ENCODE measurements around the gene SERP2. TPM values are rescaled to one million over a fixed set of nuclear protein-coding genes. Genes with fewer than 3 reads are reported as not detected.

Gene SERP2
- polyA plus RNA-seq, 3 donors: 9.6 to 12.2 (median 11.8) TPM

DNA sequence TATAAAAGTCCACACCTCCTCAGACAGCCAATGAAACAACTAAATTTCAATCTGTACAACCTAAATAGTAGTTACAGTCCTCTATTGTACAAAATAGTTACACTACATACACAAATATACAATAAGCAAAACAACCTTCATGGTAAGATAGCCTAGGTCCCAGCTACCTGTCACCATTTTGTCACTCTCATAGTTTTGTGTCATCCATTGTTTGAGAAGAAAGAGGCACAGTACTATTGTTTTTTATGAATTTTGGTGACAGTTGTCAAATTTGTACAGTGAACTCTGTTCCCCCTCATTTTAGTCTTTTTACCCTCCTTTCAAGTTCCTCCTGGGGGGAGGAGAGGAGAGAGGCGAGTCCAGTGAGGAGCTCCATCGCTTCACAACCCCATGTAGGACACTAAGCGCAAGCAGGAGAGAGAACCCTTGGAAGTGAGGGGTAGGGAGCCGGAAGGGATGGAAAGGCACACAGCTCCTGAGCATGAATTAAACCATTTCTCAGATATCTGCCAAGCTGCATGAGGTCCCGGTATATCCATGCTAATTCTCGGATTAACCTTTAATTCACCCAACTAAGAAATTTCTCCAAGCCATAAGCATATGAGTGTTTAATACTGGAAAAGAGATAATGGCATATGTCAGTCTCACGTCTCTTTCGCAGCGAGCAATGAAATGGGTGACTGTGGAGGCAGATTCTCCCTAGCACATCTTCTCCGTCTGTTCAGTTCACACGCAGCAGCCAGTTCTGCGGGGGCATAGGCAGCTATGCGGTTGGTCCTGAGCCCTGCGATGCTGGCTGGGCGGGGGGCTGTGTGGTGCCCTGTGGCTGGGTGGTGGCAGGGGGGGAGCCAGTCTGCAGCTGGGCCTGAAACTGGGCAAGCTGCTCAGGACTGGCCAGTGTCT is 60.5 kb downstream of the SERP2 start:
- no peak for DNase-seq

DNA sequence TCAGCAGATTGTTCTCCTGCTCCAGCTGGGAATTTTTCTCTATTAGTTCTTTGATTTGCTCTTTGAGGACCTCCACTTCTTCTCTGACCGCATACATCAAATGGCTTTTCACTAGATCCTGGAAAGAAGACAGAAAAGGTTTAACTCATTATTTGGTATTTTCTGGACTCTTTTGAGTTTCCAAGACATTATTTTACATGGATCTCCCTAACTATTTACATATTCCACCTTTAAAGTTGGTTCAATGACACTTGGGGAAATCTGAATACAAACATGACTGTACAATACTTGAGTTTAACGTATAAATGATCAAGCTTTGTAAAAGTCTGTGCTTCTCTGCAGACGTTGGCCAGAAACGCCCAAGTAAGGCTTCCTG is 61.1 kb downstream of the SERP2 start:
- no peak for DNase-seq

DNA sequence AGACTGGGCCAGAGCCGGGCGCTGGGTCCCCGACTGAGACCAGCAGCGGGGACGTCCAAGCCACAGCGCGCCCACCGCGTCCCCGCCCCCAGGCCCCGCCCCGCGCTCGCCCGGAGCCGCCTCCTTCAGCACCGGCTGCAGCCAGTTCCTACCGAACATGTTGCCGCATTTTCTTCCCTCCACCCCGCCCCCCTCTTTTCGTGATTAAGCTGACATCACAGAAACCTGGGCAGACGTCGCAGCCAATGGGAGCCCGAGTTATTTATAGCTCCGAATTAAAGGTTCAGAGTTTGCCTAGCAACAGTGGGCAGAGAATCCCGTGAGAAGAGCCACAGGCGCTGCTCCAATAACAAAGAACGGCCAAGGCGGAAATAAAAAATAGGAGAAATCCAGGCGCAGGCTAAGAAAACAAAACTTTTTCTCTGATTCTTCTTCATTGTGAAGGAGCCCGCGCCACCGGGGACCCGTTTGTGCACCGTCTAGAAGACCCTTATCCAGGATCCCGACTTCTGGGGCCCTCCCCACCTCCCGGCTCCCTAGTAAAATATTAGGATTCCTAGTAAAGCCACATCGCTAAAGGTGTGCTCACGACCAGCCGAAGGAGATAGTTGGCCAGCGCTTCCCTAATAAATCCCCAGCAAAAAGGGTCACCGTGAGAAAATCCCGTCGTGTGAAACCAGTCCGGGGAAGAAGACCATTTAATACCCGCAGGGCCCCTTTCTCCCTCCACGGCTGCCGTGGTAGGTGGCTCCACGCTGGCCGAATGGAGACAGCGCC is 61.7 kb downstream of the SERP2 start:
- peak; percentile 100 for DNase-seq

DNA sequence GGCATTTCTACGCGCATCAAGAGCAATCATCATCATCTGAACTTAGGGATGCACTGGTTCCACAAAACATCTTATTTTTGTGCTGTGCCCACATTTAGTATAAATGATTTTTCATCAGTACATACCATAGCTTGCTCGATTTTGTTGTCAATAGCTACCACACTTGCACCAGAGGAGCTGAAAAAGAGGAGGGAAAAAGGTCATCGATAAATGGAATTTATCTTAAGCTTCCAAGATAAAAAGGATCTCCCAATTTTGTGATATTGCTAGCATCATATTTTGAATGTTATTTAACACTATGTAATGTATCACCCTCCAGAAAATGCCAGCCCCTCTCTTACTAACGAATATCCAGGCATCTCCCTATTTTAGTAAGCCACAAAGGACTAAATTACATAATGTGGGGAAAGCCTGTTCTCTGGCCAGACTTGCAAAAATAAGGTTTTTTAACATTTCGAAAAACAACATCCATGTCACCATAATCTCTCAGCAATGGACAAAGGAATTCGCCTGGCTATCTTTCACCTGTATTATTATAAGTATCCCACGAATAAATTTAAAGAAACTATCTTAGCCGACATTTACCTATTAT is 62.4 kb downstream of the SERP2 start:
- DNase-seq: no peak

DNA sequence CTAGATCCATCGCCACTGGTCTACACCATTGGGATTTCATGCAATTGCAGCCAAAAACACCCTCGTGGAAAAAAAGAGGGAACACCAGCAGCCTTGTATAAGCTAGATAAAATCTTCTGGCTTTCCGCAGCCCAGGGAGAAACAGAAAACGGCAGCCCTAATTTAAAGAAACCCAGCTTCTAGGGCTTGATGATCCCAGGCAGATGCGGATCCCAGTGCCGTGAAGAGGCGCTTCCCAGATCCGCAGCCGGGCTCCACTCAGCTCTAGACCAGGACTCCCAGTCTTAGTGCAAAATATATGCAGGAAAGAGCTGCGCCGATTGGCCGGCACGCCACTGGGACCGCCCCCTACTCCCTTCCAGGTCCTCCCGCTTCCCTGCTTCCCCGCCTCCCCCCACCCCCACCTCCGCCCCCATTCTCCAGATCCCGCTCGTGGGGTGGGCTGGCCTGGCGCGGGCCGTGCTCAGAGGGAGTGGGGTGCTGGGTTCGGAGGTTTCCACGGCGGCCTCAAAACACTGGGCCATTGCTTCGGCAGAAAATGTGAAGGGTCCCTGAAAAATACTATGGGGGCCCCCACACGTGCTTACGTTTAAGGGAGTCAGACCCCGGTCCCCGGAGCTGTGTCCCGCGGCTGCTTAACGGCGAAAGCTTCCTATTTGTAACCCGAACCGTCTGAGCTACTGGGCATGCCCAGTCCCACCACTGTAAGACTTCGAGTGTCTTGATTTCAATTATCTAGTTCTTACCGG is 63.1 kb downstream of the SERP2 start:
- peak; percentile 95 for DNase-seq

DNA sequence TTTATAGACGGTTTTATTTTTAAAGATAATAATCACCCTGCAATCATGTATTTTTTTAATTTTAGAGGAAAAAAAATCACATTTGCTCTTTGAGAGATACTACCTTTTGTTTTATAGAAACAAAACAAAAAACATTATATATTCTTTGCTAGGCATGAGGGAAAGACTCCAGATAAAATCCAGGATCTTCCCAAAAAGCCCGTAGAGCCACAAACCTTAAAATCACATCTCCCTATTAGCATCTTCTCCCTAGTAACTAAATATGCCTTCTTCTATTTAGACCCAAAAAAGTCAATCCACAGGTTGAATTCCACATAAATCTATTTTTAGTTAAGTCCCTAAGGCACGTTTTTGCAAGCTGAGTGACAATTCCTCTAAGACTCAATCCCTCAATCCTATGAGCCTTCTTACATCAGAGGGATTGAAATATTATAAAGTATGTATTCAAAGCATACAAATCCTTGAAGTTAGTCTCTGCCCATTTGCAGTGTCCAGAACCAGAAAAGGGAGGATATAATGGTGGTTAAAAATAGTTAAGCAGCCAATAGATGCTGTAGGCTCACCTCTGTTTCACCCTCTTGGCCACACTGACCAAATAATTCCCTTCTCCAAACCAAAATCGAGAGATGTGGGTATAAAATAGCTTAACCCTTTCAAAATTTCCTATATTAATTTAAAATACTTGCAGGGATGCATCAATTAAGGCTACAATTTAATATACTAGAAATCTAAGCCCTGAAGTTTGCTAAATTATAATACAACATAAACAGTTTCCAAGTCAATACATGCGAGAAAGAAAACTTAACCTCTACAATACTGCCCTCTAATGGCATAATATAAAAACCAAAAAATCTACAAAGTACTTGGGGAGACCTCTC is 64.0 kb downstream of the SERP2 start:
- peak; percentile 66 for DNase-seq

DNA sequence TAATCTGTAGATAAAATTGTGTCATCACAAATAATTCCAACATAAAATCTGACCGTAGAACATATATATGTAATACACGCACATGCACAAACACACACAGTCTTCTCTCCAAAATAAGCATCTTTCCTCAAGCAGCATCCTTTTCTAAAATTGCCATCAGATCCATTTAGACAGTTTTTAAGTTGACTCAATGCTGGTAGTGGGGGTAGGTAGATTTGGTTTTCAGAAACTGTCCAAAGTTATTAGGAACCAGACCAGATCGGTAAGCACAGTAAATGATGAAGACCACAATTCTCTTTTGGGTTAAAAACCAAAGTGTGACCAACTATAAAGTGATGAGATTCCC is 64.6 kb downstream of the SERP2 start:
- no peak for DNase-seq

DNA sequence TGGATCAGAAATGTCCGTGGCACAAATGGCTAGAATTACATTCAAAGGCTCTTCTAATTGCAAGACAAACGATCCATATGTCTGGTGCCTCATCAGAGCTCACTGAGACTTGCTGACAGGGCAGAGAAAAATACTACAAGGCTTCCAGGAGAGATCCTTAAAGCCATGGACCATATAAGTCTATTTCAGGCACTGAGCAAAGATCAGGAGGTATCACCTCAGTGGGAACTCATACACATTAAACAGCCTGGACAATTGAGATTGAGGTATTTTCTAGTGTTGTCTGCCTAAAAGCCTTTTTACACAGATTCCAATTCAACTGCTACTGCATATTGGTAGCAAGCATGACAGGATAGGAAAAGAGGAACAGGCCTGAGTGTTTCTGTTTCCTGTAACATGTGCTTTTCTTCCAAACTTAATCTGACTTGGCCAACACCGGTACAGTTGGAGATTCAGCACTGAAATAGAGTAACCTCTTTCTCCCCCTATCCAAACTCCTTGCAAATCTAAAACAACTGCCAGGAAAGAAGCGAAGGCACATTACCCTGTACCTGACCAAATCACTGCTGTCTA is 65.9 kb downstream of the SERP2 start:
- no peak for DNase-seq

DNA sequence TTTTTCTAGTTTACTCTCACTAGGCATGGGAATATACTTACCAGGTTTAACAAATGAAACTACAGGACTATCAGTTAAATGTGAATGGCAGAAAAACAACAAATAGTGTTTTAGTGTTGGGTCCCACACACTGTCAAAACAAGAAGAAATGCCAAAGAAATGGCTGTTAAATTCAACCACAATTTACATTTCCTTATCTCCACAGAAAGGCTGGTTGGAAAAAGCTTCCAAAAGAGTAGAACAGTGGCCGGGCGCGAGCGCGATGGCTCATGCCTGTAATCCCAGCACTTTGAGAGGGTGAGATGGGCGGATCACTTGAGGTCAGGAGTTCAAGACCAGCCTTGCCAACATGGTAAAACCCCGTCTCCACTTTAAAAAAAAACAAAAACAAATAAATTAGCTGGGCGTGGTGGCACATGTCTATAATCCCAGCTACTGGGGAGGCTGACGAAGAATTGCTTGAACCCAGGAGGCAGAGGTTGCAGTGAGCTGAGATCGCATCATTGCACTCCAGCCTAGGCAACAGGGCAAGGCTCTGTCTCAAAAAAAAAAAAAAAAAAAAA is 66.5 kb downstream of the SERP2 start:
- DNase-seq: no peak

Other genes with a start within 250 kb of the SERP2 start
- 100 to 1,000 TPM; 202 to 230 (median 217) TPM for gene TSC22D1, start 202.5 kb downstream of the SERP2 start, polyA plus RNA-seq (ENCODE audit: insufficient read length in 3 of 3)

Measured in renal pelvis (tissue), 4 donors.